HG03064 (cell line): ENCODE measurements around the gene FXYD4.
"Not testable (repeated sequence)": the region's sequence is repeated elsewhere in the genome, so short reads cannot be mapped to it uniquely, and the experiment has no call there.

Source experiments
- ATAC-seq: cut with Tn5 transposase; IDR thresholded peaks from one replicate; pipeline ENCODE4 v1.9.1; 2021; ENCODE audit warnings: low read depth; ENCODE audit not compliant: unreplicated experiment

The FXYD4 gene

DNA sequence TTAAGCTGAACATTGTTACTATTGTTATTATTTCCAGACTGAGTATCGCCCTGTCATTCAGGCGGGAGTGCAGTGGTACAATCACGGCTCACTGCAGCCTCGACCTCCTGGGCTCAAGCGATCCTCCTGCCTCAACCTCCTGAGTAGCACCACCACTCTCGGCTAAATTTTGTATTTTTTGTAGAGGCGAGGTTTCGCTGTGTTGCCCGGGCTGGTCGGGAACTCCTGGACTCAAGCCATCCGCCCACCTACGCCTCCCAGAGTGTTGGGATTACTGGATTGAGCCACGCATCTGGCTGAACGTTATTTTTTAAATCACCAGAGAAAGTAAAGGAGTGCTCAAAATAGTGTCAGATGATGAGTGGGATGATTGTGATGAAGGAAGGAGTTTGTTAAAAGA lies 38.9 kb downstream of the FXYD4 start:
- no peak for ATAC-seq

DNA sequence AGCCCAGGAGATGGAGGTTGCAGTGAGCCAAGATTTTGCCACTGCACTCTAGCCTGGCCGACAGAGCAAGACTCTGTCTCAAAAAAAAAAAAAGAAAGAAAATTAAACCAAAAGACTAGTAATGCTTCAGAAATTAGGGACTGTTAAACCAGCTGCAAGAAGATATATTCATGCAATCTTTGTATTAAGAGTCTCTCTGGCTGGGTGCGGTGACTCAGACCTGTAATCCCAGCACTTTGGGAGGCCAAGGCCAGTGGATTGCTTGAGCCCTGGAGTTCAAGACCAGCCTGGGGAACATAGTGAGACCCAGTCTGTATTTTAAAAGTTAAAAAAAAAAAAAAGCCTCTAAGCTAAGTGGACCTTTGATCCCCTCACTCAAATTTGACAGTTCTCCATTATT lies 40.1 kb downstream of the FXYD4 start:
- no peak for ATAC-seq

DNA sequence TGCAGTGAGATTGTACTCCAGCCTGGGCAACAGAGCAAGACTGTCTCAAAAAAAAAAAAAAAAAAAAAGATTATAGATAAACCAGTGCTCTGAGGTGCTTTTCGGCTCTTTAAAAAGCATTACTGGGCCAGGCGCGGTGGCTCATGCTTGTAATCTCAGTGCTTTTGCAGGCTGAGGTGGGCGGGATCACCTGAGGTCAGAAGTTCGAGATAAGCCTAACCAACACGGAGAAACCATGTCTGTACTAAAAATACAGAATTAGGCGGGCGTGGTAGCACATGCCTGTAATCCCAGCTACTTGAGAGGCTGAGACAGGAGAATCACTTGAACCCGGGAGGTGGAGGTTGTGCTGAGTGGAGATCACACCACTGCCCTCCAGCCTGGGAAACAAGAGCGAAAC lies 44.1 kb downstream of the FXYD4 start:
- no peak for ATAC-seq

DNA sequence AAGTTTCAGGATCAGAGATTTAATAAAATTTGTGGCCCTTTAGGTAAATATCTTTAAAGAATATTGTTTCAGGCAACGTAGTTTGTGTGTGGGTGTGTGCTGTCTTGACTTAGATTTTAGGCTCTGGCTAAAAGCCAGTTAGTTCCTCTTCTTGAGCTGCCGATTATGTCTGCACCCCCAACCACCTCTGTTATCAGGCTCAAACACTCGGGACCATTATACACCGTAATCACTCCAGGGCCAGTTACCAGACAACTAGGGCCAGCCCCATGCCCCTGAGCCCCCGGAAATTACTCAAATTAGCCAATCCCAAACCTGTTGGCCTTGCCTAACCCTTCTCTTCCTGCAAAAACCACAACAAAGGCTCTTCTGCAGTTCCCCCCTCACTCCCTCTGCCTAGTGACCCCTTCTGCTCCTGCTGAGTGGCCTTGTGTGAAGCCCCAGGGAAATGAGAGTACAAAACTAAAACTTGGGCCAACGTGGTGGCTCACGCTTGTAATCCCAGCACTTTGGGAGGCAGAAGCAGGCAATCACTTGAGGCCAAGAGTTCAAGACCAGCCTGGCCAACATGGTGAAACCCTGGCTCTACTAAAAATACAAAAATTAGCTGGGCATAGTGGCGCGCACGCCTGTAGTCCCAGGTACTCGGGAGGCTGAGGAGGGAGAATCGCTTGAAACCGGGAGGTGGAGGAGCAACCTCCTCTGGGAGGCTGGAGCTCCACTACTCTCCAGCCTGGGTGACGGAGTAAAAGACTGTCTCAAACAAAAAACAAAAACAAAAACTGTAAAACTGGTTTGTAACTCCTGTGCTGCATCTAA lies 46.7 kb downstream of the FXYD4 start:
- no peak for ATAC-seq

DNA sequence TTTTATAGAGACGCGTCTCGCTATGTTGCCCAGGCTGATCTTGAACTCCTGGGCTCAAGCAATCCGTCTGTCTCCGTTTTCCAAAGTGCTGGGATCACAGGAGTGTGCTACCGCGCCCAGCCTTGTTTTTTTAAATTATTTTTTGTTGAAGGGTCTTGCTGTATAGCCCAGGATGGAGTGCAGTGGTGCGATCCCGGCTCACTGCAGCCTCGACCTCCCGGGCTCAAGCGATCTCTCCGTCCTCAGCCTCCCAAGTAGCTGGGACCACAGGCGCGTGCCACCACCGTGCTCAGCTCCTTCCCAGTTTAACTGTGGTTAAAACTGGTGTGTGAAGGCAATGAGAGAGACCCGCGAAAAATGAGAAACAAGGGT lies 48.5 kb downstream of the FXYD4 start:
- no peak for ATAC-seq

DNA sequence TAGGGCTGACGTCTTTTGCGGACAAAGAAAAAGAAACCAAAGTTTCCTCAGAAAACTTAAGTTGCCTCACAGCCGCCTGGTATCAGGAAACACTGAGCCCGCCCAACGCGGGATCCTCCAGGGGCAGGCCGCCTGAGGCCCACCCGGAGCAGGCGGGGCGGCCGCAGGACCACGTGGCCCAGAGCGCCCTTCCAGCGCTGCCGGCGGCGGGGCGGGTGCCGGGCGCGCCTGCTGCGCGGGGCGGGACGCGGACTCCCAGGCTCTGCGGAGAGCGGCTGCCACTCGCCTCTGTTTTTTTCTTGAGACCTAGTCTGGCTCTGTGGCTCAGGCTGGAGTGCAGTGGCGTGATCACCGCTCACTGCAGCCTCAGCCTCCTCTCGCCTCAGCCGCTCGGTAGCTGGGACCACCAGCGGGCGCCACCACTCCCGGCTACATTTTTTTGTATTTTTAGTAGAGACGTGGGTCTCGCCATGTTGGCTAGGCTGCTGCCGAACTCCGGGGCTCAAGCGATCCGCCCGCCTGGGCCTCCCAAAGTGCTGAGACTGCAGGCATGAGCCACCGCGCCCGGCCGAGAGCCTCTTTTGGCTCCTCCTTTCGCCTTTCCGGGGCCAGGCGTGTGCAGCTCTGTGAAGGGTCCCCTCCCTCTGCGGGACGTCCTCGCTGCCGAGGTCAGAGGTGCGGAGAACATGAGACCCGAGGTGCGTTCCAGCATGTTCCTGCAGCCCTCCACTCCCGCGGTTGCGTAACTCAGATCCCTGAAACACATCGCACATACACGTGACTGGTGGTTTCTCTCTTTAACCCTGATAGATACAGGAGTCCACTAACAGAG lies 49.1 kb downstream of the FXYD4 start:
- ATAC-seq: peak; percentile 74

DNA sequence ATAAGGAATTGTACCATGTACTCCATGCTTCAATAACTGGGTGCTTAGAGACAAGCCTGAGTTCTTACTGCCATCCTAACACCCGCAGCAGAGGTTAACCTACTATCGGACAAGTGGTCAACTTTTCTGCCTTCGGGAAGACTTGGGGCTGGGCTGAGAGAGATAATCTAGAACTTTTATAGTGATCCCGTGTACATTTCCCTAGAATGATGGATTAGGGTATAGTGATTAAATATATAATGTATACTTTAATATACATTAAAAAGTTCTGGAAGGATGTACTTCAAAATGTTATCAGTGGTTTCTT lies 49.7 kb downstream of the FXYD4 start:
- no peak for ATAC-seq

DNA sequence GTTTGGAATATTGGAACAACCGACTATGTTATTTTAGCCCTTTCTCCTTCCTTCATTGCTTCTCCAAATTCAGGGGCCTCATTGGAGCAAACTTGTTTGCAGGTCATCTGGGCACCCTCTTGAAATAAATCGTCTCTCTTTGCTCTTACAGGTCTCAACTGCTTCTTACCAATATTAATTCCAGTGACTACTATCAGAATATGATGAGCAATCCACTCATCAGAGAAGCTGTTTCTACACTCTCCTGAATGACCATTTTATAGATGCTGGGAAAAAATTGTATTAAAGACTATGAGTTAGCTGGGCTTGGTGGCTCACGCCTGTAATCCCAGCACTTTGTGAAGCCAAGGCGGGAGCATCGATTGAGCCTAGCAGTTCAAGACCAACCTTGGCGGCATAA lies 50.1 kb downstream of the FXYD4 start:
- ATAC-seq: no peak

DNA sequence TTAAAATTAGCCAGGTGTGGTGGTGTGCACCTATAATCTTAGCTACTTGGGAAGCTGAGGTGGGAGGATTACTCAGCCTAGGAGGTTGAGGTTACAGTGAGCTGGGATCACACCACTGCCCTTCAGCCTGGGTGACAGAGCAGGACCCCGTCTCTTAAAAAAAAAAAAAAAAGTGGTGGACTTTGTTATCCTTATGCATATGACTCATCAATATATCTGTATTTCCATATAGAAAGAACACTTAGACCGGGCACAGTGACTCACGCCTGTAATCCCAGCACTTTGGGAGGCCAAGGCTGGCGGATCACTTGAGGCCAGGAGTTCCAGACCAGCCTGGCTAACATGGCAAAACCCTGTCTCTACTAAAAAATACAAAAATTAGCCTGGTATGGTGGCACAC lies 50.5 kb downstream of the FXYD4 start:
- not testable (repeated sequence) for ATAC-seq

DNA sequence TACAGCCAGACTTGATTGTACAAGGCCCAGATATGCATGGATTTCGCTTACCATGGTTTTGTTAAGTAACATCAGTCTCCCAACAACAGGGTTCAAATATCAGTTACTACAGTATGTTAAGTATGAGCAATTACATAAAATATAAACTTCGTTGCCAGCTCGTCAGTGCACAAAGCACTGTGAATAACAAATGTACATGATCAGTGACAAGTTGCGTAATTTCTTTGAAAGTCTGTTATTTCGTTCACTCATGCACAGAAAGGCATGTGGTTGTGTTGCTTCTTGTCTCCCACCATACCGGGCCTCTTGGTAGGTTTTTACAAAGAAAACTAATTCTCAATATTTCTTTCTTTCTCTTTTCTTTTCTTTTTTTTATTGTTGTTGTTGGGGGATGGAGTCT lies 53.0 kb downstream of the FXYD4 start:
- no peak for ATAC-seq
